ENCODE measurements around the gene COTL1.

The COTL1 gene

DNA sequence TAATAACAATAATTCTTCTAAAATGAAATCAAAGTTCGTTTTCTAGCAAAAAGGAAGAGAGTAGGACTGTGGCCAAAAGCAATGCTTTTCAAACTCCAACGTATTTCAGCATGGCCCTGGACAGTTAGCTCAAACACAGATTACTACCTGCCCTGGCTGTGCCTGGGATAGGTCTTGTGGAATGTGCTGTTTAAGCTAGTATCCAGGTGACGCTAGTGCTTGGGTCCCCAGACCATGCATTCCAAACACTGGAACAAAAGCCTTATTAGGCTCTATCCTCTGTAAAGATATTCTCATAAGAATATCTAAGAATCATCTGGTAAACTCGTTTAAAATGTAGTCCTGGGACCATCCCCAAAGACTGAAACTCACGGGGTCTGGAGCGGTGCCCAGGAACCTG is 60.8 kb downstream of the COTL1 start:
- no peak overlapping the region for H3K4me3 ChIP-seq (ENCODE audit: low read length)
- TF ChIP-seq ZNF274 (IDR thresholded peaks at IDR 0.05; ENCODE audit: low read depth, low read length) = no peak

- no peak for TF ChIP-seq ZNF274 (IDR thresholded peaks at IDR 0.05; ENCODE audit: low read depth, low read length)
- H3K4me3 ChIP-seq (ENCODE audit: low read length) = no peak overlapping the region
Measured at GRCh38 chr16:84555418-84556196, 62.3 kb downstream of the COTL1 start.

- TF ChIP-seq ZNF274 (IDR thresholded peaks at IDR 0.05; ENCODE audit: low read depth, low read length) = no peak
- H3K4me3 ChIP-seq (ENCODE audit: low read length) = no peak overlapping the region
Measured at GRCh38 chr16:84554627-84555328, 63.1 kb downstream of the COTL1 start.

- no peak for TF ChIP-seq ZNF274 (IDR thresholded peaks at IDR 0.05; ENCODE audit: low read depth, low read length)
- no peak overlapping the region for H3K4me3 ChIP-seq (ENCODE audit: low read length)
Measured at GRCh38 chr16:84553873-84554399, 63.9 kb downstream of the COTL1 start.

DNA sequence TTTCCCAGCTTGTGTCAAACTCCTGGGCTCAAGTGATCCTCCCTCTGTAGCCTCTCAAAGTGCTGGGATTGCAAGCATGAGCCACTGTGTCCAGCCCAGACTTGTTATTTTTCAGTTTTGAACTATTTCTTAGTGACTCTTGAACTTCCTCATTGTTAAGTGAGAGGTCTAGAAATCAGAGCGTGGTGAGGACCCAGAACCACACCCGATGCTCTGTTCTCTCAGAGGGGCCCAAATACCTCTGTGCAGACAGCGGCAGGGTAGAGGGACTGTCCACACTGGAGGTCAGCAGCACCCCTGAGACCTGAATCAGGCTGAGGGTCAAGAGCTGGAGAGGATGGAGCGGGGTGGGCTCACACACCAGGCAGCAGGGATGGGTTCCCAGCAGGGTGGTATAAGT is 65.7 kb downstream of the COTL1 start:
- no peak overlapping the region for H3K4me3 ChIP-seq (ENCODE audit: low read length)
- no peak for TF ChIP-seq ZNF274 (IDR thresholded peaks at IDR 0.05; ENCODE audit: low read depth, low read length)

GRCh38 chr16:84550096-84550495 is 67.8 kb downstream of the COTL1 start:
- no peak overlapping the region for H3K4me3 ChIP-seq (ENCODE audit: low read length)
- TF ChIP-seq ZNF274 (IDR thresholded peaks at IDR 0.05; ENCODE audit: low read depth, low read length) = no peak

DNA sequence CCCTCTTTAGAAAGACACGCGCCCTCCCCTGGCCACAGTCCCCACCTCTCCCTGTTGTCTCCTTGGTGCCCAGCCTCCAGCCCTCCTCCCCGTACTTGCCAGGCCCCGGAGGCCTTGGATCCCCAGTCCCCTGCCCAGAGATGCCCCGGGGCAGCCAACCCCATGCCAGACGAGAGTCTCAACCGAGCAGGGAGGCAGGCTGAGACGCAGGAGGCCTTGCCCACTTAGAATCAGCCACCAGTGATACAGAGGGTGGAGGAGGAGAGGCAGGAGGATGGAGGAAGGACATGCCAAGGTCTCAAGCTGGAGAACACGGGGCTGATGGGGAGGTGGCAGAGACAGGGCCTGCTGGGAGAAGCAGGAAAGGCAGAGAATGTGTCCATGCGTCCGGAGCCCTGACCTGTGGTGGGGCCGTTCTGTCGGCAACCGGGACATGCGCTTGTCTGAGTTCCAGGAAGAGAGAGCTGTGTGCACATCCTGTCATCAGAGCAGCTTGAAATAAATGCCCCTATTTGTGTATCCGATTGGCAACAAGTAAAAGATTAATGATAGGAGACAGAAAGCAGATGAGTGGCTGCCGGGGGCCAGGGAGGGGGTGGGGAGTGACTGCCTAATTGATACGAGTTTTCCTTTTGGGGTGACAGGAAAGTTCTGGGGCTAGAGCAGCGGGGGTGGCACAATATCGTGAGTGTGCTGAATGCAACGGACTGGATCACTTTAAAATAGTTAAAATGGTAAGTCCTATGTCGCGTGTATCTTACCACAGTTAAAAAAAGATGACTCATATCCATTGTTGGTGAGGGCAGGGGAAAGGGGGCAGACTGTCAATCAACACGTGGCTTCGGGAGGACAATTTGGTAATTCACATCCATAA is 68.7 kb downstream of the COTL1 start:
- H3K4me3 ChIP-seq (ENCODE audit: low read length) = no peak overlapping the region
- no peak for TF ChIP-seq ZNF274 (IDR thresholded peaks at IDR 0.05; ENCODE audit: low read depth, low read length)

- TF ChIP-seq ZNF274 (IDR thresholded peaks at IDR 0.05; ENCODE audit: low read depth, low read length) = no peak
Measured at GRCh38 chr16:84548508-84548907, 69.4 kb downstream of the COTL1 start.

DNA sequence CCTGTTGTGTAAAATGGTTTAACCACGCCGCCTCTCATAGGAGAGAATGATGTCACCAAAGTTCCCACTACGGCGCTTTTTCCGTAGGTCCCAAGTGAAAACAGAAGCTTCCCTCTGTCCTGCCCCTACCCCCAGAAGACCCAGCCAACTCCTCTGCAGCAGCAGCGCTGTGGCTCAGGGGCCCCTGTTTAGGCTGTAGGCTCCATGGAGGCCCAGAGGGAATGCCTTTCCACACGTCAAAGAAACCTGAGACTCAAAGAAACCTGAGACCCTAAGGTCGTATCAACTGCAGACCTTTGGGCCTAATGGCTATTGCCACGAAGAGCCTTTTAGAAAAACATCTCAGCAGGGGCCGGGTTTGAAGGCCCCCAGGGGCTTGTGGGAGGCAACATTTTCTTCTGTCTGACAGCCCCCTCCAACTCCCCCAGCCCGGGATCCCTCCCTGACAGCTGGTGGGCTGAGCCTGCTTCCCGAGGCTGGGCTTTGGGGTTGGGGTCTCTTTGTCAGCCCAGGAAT is 70.3 kb downstream of the COTL1 start:
- H3K4me3 ChIP-seq (ENCODE audit: low read length) = no peak overlapping the region
- no peak for TF ChIP-seq ZNF274 (IDR thresholded peaks at IDR 0.05; ENCODE audit: low read depth, low read length)

More at GRCh38 chr16:84548508-84548907, 69.4 kb downstream of the COTL1 start:
- no peak overlapping the region for H3K4me3 ChIP-seq (ENCODE audit: low read length)

DNA sequence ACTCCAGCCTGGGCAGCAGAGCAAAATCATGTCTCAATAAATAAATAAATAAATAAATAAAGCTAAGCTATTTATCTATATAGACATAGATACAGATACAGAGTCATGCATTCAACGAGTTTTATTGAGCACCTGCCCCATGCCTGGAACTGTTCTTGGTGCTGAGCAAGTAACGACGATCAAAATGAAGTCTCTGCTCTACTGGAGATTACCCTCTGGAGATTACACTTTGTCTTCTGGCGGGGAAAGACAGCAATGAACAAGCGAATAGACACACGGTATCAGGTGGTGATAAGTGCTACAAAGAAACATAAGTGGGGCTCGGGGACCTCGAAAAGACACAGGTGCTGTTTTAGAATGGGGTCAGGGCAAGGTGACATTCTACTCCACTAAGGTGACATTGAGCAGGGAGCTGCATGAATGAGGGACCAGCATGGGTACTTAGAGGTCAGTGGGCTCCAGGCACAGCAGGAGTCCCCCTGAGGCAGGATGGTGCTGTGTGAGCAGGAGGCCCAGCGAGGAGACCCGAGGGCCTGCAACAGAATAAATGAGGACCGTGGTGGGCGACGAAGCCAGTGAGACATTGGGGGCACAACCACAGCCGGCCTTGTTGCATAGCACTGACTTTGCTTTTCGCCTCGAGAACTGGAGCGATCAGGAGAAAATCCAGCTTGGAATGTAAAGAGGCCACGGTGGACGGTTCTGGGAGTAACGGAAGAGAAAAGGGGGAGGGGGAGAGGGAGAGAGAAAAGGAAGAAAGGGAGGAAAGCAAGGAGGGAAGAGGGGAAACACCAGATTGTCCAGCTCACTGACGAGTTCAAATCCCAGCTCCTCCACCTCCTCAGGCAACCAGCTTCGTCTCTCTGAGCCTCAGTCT is 71.0 kb downstream of the COTL1 start:
- no peak for TF ChIP-seq ZNF274 (IDR thresholded peaks at IDR 0.05; ENCODE audit: low read depth, low read length)
- H3K4me3 ChIP-seq (ENCODE audit: low read length) = no peak overlapping the region

- no peak for TF ChIP-seq ZNF274 (IDR thresholded peaks at IDR 0.05; ENCODE audit: low read depth, low read length)
- no peak overlapping the region for H3K4me3 ChIP-seq (ENCODE audit: low read length)
Measured at GRCh38 chr16:84545114-84545737, 72.7 kb downstream of the COTL1 start.

GRCh38 chr16:84544031-84544773 is 73.7 kb downstream of the COTL1 start:
- H3K4me3 ChIP-seq (ENCODE audit: low read length) = no peak overlapping the region
- no peak for TF ChIP-seq ZNF274 (IDR thresholded peaks at IDR 0.05; ENCODE audit: low read depth, low read length)
